ENCODE data around the gene PPP2R5C. TPM values are rescaled to one million over a fixed set of nuclear protein-coding genes. Genes with fewer than 3 reads are reported as not detected.

PPP2R5C gene
- total and polyA plus RNA-seq, 12 donors = 66.8 to 257 (median 222) TPM

GRCh38 chr14:101834800-101835547 is 73.5 kb downstream of the PPP2R5C start:
- Histone ChIP-seq H3K4me1 (peaks cover 16 to 97% (median 90%) of the 10 kb centered on the region in 9 donors), H3K36me3 (peaks cover 0 to 17% (median 0%) of the 10 kb centered on the region in 9 donors), H3K27ac (peak overlapping the region in 8 of 10 donors; percentile 67 to 85 (median 74)), H3K9me3 (no peaks in the 10 kb centered on the region), H3K4me3 (no peak overlapping the region), H3K27me3 (no peaks in the 10 kb centered on the region)
- TF ChIP-seq, protein P1, sequence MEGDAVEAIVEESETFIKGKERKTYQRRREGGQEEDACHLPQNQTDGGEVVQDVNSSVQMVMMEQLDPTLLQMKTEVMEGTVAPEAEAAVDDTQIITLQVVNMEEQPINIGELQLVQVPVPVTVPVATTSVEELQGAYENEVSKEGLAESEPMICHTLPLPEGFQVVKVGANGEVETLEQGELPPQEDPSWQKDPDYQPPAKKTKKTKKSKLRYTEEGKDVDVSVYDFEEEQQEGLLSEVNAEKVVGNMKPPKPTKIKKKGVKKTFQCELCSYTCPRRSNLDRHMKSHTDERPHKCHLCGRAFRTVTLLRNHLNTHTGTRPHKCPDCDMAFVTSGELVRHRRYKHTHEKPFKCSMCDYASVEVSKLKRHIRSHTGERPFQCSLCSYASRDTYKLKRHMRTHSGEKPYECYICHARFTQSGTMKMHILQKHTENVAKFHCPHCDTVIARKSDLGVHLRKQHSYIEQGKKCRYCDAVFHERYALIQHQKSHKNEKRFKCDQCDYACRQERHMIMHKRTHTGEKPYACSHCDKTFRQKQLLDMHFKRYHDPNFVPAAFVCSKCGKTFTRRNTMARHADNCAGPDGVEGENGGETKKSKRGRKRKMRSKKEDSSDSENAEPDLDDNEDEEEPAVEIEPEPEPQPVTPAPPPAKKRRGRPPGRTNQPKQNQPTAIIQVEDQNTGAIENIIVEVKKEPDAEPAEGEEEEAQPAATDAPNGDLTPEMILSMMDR (IDR thresholded peaks at IDR 0.05) = no peak
- ATAC-seq (peak in 7 of 8 donors; percentile 7 to 41 (median 28)), DNase-seq (no peak)
- intact Hi-C loops (cut with DNase I) = no loop called here
- 41 to 42% methylated on average over 6 of the region's 6 CpGs for WGBS, 2 donors

GRCh38 chr14:101835566-101835965 is 74.1 kb downstream of the PPP2R5C start:
- no peaks in the 10 kb centered on the region for H3K9me3 ChIP-seq
- peaks cover 0 to 15% (median 0%) of the 10 kb centered on the region in 9 donors for H3K36me3 ChIP-seq
- no peaks in the 10 kb centered on the region for H3K27me3 ChIP-seq
- TF ChIP-seq, protein P1 (IDR thresholded peaks at IDR 0.05) = no peak
- intact Hi-C loops (cut with DNase I) = no loop called here
- H3K4me1 ChIP-seq = peaks cover 16 to 97% (median 90%) of the 10 kb centered on the region in 9 donors
- peak overlapping the region in 1 of 10 donors; percentile 5 for H3K4me3 ChIP-seq
- ATAC-seq (peak in 4 of 8 donors; percentile 13 to 32 (median 24)), DNase-seq (no peak)
- WGBS, 2 donors = 63 to 75% methylated on average over 11 of the region's 11 CpGs
- H3K27ac ChIP-seq = peak overlapping the region in 9 of 10 donors; percentile 51 to 85 (median 72)

DNA sequence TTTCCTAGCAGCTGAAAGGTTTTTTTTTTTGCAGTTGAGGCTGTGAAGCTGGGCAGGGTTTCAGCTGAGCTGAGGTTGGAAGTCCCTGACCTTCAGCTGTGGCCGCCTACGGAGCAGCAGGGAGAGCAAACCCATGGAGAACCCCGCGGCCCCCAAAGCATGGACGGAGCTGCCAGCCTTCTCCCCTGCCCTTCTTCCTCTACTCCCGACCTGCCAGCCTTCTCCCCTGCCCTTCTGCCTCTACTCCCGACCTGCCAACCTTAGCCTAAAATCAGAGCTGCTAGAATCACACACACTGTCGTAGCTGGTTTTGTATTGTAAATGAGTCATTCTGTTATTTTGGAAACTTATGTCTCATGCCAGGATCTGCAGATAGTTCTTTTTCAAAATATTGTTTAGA is 74.6 kb downstream of the PPP2R5C start:
- 12 to 16% methylated on average over 8 of the region's 8 CpGs for WGBS, 2 donors

DNA sequence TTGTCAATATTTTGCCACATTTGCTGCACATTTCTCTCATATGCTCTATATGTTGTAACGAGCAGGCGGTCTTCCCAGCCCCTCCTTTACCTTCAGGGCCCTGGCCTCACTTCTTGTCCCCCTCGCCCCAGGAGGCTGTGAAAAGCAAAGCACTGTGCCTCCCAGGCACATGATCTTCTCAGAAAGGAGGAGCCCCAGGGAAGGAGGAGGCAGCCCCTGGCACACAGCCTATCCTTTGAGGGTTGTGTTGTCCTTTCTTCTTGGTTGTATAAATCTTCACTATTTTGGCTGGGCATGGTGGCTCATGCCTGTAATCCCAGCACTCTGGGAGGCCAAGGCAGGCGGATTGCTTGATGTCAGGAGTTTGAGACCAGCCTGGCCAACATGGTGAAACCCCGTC is 77.0 kb downstream of the PPP2R5C start:
- Histone ChIP-seq H3K9me3 (no peaks in the 10 kb centered on the region), H3K4me3 (no peak overlapping the region), H3K27me3 (no peaks in the 10 kb centered on the region), H3K36me3 (peaks cover 0 to 4% (median 0%) of the 10 kb centered on the region in 9 donors), H3K27ac (peak overlapping the region in 1 of 10 donors; percentile 85), H3K4me1 (peaks cover 16 to 80% (median 69%) of the 10 kb centered on the region in 9 donors)
- DNase-seq (no peak), ATAC-seq (no peak)
- intact Hi-C loops (cut with DNase I) = no loop called here
- WGBS, 2 donors = 90 to 92% methylated on average over 5 of the region's 5 CpGs
- TF ChIP-seq, protein P1 (IDR thresholded peaks at IDR 0.05) = no peak

More for the DNA sequence above, 74.6 kb downstream of the PPP2R5C start:
- intact Hi-C loops (cut with DNase I) = no loop called here
- DNase-seq (no peak), ATAC-seq (peak; percentile 60 to 80 (median 75))
- no peaks in the 10 kb centered on the region for H3K9me3 ChIP-seq
- peaks cover 16 to 95% (median 85%) of the 10 kb centered on the region in 9 donors for H3K4me1 ChIP-seq
- H3K27ac ChIP-seq = peak overlapping the region in 9 of 10 donors; percentile 51 to 85 (median 72)
- TF ChIP-seq, protein P1 (IDR thresholded peaks at IDR 0.05) = no peak
- H3K36me3 ChIP-seq = peaks cover 0 to 11% (median 0%) of the 10 kb centered on the region in 9 donors
- peak overlapping the region in 5 of 10 donors; percentile 5 to 28 (median 15) for H3K4me3 ChIP-seq
- no peaks in the 10 kb centered on the region for H3K27me3 ChIP-seq

All from heart right ventricle (tissue), 16 donors.